Mesothelial cell of epicardium (in vitro differentiated cells): ENCODE measurements around the gene PGBD1. TPM values are rescaled to one million over a fixed set of nuclear protein-coding genes. Genes with fewer than 3 reads are reported as not detected.
"Not testable (repeated sequence)": the region's sequence is repeated elsewhere in the genome, so short reads cannot be mapped to it uniquely, and the experiment has no call there.

ENCODE experiments used
- DNase-seq, 2 experiments: peaks; one replicate each; pipeline ENCODE4 v3.0.0; 2021; ENCODE audit warnings: low spot score in 2 of 2; ENCODE audit not compliant: unreplicated experiment in 2 of 2
- H3K27ac Mint-ChIP-seq: 2 replicates; pipeline ENCODE4 v1.8.0; 2021; ENCODE audit warnings: mixed read lengths
- H3K27me3 Mint-ChIP-seq: 2 replicates; pipeline ENCODE4 v1.8.0; 2021; ENCODE audit warnings: low read depth, mixed read lengths
- H3K36me3 Mint-ChIP-seq: 2 replicates; pipeline ENCODE4 v1.8.0; 2021; ENCODE audit warnings: mixed read lengths
- H3K4me1 Mint-ChIP-seq: 2 replicates; pipeline ENCODE4 v1.8.0; 2021; ENCODE audit warnings: mixed read lengths
- H3K4me3 Mint-ChIP-seq: 2 replicates; pipeline ENCODE4 v1.8.0; 2021; ENCODE audit warnings: mild to moderate bottlenecking, moderate library complexity, mixed read lengths
- H3K9me3 Mint-ChIP-seq: 2 replicates; pipeline ENCODE4 v1.8.0; 2021; ENCODE audit warnings: mixed read lengths
- total RNA-seq: library from RNA; stranded (reverse); gene quantifications from 3 replicates; pipeline ENCODE4 v1.2.1, GENCODE V29; 2021
- TF ChIP-seq, protein P1 (sequence below): fragments of 200-600 bp; sonication (generic); IDR thresholded peaks from one replicate; pipeline ENCODE4 v1.5.0; 2021; ENCODE audit warnings: antibody characterized with exemption; ENCODE audit not compliant: unreplicated experiment

The PGBD1 gene
- total RNA-seq, 1 donor from 2014 or later: 9.4 TPM

DNA sequence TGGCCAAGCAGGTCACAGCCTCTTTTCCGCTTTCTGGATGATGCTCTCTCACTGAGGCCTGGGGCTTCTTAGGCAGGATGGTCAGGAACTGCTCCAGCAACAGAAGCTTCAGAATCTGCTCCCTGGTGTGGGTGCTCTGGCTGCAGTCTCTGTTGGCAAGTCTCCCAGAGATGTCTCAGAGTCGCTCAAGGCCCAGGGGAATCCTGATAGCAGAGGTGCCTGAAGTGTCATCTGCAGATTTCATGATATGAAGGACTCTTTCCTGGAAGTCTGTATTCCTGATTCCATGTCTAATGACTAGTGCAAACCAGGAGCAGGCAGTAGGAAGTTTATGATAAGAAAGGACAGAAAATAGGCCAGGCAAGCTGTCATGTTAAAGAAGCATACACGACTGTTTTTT lies 34.3 kb downstream of the PGBD1 start:
- peaks cover 11% of the 10 kb centered on the region for H3K36me3 Mint-ChIP-seq
- H3K9me3 Mint-ChIP-seq: peaks cover 13% of the 10 kb centered on the region
- no peak for DNase-seq
- TF ChIP-seq, protein P1, sequence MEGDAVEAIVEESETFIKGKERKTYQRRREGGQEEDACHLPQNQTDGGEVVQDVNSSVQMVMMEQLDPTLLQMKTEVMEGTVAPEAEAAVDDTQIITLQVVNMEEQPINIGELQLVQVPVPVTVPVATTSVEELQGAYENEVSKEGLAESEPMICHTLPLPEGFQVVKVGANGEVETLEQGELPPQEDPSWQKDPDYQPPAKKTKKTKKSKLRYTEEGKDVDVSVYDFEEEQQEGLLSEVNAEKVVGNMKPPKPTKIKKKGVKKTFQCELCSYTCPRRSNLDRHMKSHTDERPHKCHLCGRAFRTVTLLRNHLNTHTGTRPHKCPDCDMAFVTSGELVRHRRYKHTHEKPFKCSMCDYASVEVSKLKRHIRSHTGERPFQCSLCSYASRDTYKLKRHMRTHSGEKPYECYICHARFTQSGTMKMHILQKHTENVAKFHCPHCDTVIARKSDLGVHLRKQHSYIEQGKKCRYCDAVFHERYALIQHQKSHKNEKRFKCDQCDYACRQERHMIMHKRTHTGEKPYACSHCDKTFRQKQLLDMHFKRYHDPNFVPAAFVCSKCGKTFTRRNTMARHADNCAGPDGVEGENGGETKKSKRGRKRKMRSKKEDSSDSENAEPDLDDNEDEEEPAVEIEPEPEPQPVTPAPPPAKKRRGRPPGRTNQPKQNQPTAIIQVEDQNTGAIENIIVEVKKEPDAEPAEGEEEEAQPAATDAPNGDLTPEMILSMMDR: no peak
- no peaks in the 10 kb centered on the region for H3K4me1 Mint-ChIP-seq
- no peak overlapping the region for H3K4me3 Mint-ChIP-seq
- no peak overlapping the region for H3K27ac Mint-ChIP-seq
- no peaks in the 10 kb centered on the region for H3K27me3 Mint-ChIP-seq

DNA sequence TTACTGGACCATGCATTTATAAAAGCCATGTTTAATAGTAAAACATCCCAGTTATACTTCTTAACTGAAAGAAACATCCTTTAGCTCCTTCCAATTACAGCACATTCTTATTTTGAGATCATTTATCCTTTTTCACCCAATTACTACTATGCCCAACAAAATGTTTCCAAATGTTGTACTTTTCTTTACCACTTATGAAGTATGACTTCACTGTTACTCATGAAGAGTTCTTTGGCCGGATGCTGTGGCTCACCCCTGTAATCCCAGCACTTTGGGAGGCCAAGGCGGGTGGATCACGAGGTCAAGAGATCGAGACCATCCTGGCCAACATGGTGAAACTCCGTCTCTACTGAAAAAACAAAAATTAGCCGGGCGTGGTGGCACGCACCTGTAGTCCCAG lies 36.5 kb downstream of the PGBD1 start:
- H3K4me1 Mint-ChIP-seq, H3K36me3 Mint-ChIP-seq, H3K27me3 Mint-ChIP-seq, DNase-seq, H3K27ac Mint-ChIP-seq, H3K4me3 Mint-ChIP-seq: not testable (repeated sequence)
- H3K9me3 Mint-ChIP-seq: peaks cover 13% of the 10 kb centered on the region

DNA sequence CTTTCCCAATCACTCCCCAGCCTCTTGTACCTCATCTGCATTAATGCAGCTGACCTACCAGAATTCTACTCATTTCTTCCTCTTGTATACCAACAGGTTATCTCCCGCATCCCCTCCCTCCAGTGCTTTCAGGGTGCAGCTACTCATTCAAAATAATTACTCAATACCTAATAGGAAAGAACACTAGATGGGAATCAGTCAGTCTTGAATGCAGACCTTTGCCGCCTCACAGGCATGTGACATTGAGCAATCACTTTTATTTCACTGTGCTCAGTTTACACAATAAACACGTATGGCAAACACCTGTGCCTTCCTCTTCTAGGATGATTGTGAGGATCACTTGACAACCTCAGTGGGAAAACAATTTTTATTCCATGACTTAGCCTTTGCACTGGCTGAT lies 41.3 kb downstream of the PGBD1 start:
- Mint-ChIP-seq H3K4me1 (no peaks in the 10 kb centered on the region), H3K36me3 (peaks cover 41% of the 10 kb centered on the region), H3K4me3 (no peak overlapping the region), H3K9me3 (peaks cover 46% of the 10 kb centered on the region), H3K27ac (no peak overlapping the region), H3K27me3 (no peaks in the 10 kb centered on the region)
- no peak for DNase-seq
- TF ChIP-seq, protein P1: no peak

DNA sequence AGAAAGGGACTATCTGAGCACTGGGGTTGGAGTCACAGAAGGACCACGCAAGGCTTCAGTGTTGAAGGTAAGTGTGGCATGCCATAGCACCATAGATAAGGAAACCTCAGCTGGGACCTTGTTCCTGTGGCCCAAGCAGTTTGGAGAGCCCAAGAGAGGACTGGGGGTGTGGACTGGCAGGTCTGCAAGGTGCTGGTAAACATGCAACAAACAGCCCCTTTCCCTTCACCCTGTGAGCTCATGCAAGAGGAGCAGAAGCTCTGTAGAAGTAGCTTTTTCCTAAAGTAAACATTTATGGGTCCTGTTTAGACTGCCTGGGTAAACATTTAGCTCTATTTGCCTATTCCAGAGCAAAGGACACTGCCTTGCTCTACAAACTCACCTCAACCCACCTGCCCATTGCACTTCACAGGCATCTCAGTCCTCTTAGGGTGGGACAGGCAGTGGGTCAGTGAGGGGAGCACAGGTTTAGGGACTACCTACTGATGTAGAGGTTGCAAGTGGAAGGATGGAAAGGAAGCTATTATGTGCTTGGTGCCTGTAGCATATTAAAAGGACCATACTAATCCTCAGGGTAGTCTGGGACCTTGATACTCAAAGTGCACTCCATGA lies 42.5 kb downstream of the PGBD1 start:
- DNase-seq: no peak
- H3K27me3 Mint-ChIP-seq: no peaks in the 10 kb centered on the region
- H3K4me1 Mint-ChIP-seq: no peaks in the 10 kb centered on the region
- H3K4me3 Mint-ChIP-seq: no peak overlapping the region
- no peak overlapping the region for H3K27ac Mint-ChIP-seq
- H3K36me3 Mint-ChIP-seq: peaks cover 49% of the 10 kb centered on the region
- peaks cover 53% of the 10 kb centered on the region for H3K9me3 Mint-ChIP-seq
- TF ChIP-seq, protein P1: no peak

DNA sequence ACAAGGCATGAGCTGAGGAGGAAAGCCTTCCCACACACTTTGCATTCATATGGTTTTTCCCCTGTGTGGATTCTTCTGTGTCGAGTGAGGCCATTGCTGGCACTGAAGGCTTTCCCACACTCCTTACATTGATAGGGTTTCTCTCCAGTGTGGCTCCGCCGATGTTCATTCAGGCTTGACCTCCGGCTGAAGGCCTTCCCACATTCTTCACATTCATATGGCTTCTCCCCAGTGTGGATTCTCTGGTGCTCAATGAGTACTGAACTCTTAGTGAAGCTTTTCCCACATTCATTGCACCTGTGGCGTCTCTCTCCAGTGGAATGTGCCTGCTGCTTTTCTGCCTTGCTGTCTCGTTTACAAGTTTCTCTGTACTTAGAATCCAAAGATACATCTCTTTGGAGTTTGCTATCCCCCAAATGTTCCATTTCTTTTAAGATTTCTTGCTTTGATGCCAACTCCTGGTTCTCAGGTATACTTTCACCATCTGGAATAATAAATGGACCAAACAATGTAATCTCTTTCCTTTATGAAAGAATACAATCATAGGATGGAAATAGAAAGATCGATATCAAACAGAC lies 45.1 kb downstream of the PGBD1 start:
- Mint-ChIP-seq H3K36me3 (peaks cover 55% of the 10 kb centered on the region), H3K4me1 (no peaks in the 10 kb centered on the region), H3K9me3 (peaks cover 59% of the 10 kb centered on the region), H3K4me3 (no peak overlapping the region), H3K27me3 (no peaks in the 10 kb centered on the region), H3K27ac (no peak overlapping the region)
- TF ChIP-seq, protein P1: no peak
- DNase-seq: no peak

DNA sequence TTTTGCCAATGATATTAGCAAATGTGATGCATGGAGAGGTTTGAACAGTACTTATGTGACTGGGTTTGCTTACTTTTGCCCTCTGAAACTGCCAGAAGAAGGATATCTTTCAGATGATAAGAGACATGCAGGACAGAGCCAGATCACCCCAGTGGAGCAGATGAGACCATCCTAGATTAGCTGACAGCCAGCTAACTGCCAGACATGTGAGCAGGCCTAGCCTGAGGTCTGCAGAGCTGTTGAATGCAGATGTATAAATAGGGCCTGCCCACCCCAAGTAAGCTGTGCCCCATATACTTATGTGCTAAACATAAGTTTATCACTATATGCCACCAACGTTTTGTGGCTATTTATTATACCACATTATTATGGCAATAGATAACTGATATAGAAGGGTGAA lies 48.7 kb downstream of the PGBD1 start:
- no peaks in the 10 kb centered on the region for H3K27me3 Mint-ChIP-seq
- H3K4me1 Mint-ChIP-seq: no peaks in the 10 kb centered on the region
- H3K9me3 Mint-ChIP-seq: peaks cover 40% of the 10 kb centered on the region
- TF ChIP-seq, protein P1: no peak
- H3K4me3 Mint-ChIP-seq: no peak overlapping the region
- no peak for DNase-seq
- peaks cover 41% of the 10 kb centered on the region for H3K36me3 Mint-ChIP-seq
- no peak overlapping the region for H3K27ac Mint-ChIP-seq
